Thoracic aorta (tissue), 2 donors: Measurements from ENCODE around the gene TPRA1. TPM values are rescaled to one million over a fixed set of nuclear protein-coding genes. Genes with fewer than 3 reads are reported as not detected.

ENCODE experiments used
- ATAC-seq: fragments of 150-250 bp; one replicate; pipeline ENCODE4 v1.8.0; 2017; ENCODE audit warnings: low read depth; ENCODE audit not compliant: insufficient number of reproducible peaks, low FRiP score
- DNase-seq: peaks from one replicate; pipeline ENCODE4 v3.0.0-alpha.2; 2020; ENCODE audit warnings: low spot score
- H3K27ac ChIP-seq, 2 donors: fragments of 200-600 bp; sonication (generic); 1 replicate in 1 of 2; 2 replicates in 1 of 2; pipeline ENCODE4 v1.5.1; 2016; ENCODE audit warnings: mild to moderate bottlenecking in 2 of 2, moderate library complexity in 2 of 2
- H3K27me3 ChIP-seq: fragments of 200-600 bp; sonication (generic); replicated peaks from 2 replicates; pipeline ENCODE4 v1.6.0; 2016; ENCODE audit warnings: mild to moderate bottlenecking; ENCODE audit not compliant: insufficient read depth
- H3K36me3 ChIP-seq: fragments of 200-600 bp; sonication (generic); one replicate; pipeline ENCODE4 v1.5.1; 2016
- H3K4me1 ChIP-seq, 2 donors: fragments of 200-600 bp; sonication (generic); 1 replicate in 1 of 2; 2 replicates in 1 of 2; pipeline versions ENCODE4 v1.5.1 to v1.6.0; 2016; ENCODE audit warnings: low read depth in 2 of 2, mild to moderate bottlenecking in 1 of 2; ENCODE audit not compliant: control insufficient read depth in 1 of 2
- H3K4me3 ChIP-seq: fragments of 200-600 bp; sonication (generic); 2 replicates; pipeline ENCODE4 v1.5.1; 2016; ENCODE audit warnings: mild to moderate bottlenecking
- H3K9me3 ChIP-seq: fragments of 200-600 bp; sonication (generic); 2 replicates; pipeline ENCODE4 v1.5.1; 2016
- total RNA-seq, 2 donors: library from RNA; depleted of rRNA; stranded (reverse); fragments of >200 nt; gene quantifications; one replicate each; pipeline versions ENCODE4 v1.1.0 to v1.2.3, GENCODE V29; 2016
- TF ChIP-seq, protein P1 (sequence below): fragments of 200-600 bp; sonication (generic); IDR thresholded peaks from one replicate; pipeline ENCODE4 v1.5.1; 2019; ENCODE audit warnings: antibody characterized with exemption

The TPRA1 gene
- total RNA-seq, 2 donors from 2014 or later, result 32.0 to 37.8 TPM

DNA sequence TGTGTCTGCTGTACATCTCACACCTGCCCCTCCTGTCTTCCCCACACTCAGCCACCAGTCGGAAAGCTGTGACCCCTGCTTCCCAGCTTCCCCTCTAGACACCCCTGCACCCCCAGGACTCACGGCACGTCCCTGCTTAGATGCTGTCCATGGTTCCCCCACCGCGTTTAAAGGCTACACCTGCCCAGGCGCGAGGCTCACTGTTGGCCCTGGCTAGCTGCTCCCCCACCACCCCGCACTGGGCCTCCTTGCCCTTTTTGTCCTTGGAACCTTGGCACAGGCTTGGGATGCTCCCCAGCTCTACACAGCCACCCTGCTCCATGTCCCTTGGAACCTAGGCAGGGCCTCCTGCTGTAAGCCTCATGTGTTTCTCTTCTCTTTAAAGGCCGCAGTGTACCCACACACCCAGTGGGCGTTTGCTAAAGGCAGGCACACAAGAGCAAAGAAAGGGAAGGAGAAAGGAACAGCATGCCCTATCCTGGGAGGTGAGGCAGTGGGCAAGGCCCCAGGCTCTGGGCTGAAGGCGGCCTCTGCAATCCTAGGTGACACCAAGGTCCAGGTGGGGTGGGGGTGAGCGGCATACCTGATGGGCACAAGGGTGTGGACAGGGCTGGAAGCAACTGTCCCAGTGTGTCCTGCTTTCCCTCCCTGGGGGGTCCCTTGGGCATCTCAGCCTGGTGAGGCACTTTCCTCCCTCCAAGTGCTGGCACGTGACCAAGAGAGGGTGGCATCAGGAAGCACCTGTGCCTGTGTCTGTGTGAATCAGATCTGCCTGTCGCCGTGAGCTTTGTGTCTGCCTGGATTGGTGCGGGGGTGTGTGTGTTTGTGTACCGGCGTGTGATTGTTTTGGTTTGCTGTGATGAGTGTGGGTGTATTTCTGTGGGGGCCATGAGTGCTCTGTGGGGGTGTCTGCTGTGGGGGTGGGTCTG lies 54.4 kb downstream of the TPRA1 start:
- no peaks in the 10 kb centered on the region for H3K27me3 ChIP-seq
- ATAC-seq, result no peak
- H3K27ac ChIP-seq, result no peak overlapping the region
- TF ChIP-seq, protein P1, sequence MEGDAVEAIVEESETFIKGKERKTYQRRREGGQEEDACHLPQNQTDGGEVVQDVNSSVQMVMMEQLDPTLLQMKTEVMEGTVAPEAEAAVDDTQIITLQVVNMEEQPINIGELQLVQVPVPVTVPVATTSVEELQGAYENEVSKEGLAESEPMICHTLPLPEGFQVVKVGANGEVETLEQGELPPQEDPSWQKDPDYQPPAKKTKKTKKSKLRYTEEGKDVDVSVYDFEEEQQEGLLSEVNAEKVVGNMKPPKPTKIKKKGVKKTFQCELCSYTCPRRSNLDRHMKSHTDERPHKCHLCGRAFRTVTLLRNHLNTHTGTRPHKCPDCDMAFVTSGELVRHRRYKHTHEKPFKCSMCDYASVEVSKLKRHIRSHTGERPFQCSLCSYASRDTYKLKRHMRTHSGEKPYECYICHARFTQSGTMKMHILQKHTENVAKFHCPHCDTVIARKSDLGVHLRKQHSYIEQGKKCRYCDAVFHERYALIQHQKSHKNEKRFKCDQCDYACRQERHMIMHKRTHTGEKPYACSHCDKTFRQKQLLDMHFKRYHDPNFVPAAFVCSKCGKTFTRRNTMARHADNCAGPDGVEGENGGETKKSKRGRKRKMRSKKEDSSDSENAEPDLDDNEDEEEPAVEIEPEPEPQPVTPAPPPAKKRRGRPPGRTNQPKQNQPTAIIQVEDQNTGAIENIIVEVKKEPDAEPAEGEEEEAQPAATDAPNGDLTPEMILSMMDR, result no peak
- no peak for DNase-seq
- no peaks in the 10 kb centered on the region for H3K36me3 ChIP-seq
- no peaks in the 10 kb centered on the region for H3K4me1 ChIP-seq
- H3K9me3 ChIP-seq, result no peaks in the 10 kb centered on the region
- H3K4me3 ChIP-seq, result no peak overlapping the region

DNA sequence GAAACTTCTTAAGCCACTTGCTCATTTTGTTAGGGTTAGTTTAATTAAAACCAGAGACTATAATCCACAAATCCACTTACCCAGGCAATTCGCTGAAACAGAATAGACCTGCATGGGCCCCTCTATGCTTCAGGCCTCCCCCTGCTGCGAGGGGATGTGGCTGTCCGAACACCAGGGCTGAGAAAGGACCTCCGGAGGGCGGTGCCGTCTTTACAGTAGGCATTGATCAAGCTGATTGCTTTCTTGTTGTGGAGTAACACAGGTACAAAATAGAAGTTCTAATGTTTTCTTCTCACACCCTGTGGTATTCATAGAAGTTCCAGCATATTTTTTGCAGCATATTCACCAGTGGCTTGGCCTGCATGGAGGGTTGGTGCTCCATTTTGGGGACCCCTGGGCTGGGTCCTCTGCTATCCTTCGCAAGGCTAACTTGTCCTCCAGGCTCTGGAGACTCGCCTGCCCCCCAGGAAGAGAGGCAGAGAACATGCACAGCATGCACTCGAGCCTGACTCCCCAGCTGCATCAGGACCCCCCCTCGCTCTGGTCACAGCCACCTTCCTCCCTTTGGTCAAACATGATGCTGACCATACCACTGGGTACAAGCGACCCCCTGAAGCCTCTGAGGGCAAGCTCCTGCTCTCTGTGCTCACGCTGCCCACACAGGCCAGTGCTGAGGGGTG lies 55.3 kb downstream of the TPRA1 start:
- no peak overlapping the region for H3K27ac ChIP-seq
- TF ChIP-seq, protein P1, result no peak
- DNase-seq (no peak), ATAC-seq (no peak)
- no peaks in the 10 kb centered on the region for H3K27me3 ChIP-seq
- H3K4me3 ChIP-seq, result no peak overlapping the region
- no peaks in the 10 kb centered on the region for H3K36me3 ChIP-seq
- no peaks in the 10 kb centered on the region for H3K4me1 ChIP-seq
- H3K9me3 ChIP-seq, result no peaks in the 10 kb centered on the region

DNA sequence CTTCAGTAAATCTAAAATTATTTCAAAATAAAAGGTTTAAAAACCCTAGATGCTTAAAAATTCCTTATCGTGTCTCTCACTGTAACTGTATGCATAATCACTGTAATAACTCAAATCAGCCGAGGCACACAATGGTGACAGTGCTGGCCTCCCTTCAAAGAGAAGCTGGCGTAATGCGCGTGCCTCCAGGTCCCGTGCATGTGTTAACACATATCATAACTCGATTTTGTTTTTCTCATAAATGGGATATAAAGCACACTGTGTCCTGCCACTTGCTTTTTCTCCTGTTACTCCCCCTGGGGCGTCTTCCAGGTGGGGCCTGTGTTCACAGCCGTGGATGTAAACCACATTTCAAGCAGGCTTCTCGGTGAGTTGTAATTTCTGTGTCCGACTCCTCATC lies 56.0 kb downstream of the TPRA1 start:
- no peaks in the 10 kb centered on the region for H3K9me3 ChIP-seq
- TF ChIP-seq, protein P1, result no peak
- H3K27ac ChIP-seq, result no peak overlapping the region
- H3K27me3 ChIP-seq, result no peaks in the 10 kb centered on the region
- H3K4me3 ChIP-seq, result no peak overlapping the region
- ATAC-seq (no peak), DNase-seq (no peak)
- no peaks in the 10 kb centered on the region for H3K36me3 ChIP-seq
- H3K4me1 ChIP-seq, result peaks cover 0 to 7% of the 10 kb centered on the region in 2 donors

DNA sequence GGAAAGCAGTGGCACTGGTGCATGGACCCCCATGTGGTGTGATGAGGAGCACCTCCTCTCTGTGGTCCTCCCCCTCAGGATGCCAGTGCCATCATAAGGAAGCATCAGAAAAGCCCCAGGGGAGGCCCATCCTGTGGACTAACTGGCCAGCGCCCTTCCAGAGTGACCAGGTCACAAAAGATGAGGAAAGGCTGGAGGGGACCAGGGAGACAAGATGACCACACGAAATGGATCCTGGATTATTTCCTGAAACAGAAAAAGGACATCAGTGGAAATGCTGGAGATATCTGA lies 56.4 kb downstream of the TPRA1 start:
- TF ChIP-seq, protein P1, result no peak
- Histone ChIP-seq H3K4me3 (no peak overlapping the region), H3K36me3 (no peaks in the 10 kb centered on the region), H3K4me1 (peaks cover 0 to 10% of the 10 kb centered on the region in 2 donors), H3K27ac (no peak overlapping the region), H3K27me3 (no peaks in the 10 kb centered on the region), H3K9me3 (no peaks in the 10 kb centered on the region)
- ATAC-seq (no peak), DNase-seq (no peak)

DNA sequence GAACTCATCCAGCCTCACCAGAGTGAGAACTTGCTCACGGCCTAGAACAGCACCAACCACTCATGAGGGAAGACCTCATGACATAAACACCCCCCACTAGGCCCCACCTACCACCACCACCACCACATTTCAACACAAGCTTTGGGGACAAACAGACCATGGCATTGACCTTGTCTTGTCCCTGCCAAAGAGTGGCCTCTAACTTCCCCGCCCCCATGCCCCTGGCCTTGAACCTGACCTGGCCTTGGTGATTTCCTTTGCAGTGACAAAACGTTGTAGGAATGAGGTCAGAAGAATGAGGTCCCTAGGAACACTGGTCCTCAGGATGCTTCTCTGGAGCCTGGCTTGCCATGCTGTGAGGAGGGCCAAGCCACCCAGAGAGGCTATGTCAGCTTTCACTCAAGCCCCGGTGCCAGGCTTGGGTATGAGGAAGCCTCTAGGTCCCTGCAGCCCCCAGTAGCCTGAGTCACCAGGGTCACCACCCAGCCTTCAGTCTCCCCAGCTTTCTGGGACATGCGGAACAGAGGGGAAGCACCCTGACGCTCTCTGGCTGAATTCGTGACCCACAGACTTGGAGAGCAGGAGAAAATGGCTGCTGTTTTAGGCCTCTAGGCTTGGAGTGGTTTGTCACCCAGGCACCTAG lies 57.9 kb downstream of the TPRA1 start:
- TF ChIP-seq, protein P1, result no peak
- Histone ChIP-seq H3K4me1 (peaks cover 0 to 10% of the 10 kb centered on the region in 2 donors), H3K36me3 (no peaks in the 10 kb centered on the region), H3K27ac (no peak overlapping the region), H3K27me3 (no peaks in the 10 kb centered on the region), H3K9me3 (no peaks in the 10 kb centered on the region), H3K4me3 (no peak overlapping the region)
- no peak for ATAC-seq
- no peak for DNase-seq
